Endothelial cell of umbilical vein (primary cell): ENCODE data around the gene PPP6R1. TPM values are rescaled to one million over a fixed set of nuclear protein-coding genes. Genes with fewer than 3 reads are reported as not detected.
A peak's percentile ranks its signal among the peaks of the same experiment; 100 is the strongest.

Experiments used
- BruUV-seq: library from RNA; stranded (reverse); fragments of 400-500 nt; replicated peaks from 2 replicates; lab custom pipeline; 2021; lab: Mats Ljungman, UMichigan
- CTCF ChIA-PET: fragments of 300-600, 350-600 bp; sonication (Branson Sonifier 250); formaldehyde crosslinking; loops from one replicate; lab custom pipeline; 2021; ENCODE audit warnings: antibody characterized with exemption, inconsistent platforms; lab: Charles Lee
- POLR2A ChIA-PET: fragments of 300-600, 350-600 bp; sonication (Branson Sonifier 250); formaldehyde crosslinking; loops from one replicate; lab custom pipeline; 2021; ENCODE audit warnings: antibody characterized with exemption, inconsistent platforms; lab: Charles Lee
- DNase-seq: peaks from one replicate; pipeline ENCODE4 v3.0.0-alpha.2; 2011; ENCODE audit warnings: low read depth, low spot score
- FAIRE-seq: peaks from 2 replicates; lab custom pipeline; 2011; peaks lifted over from hg19 to GRCh38; lab: Jason Lieb, UNC
- H2AFZ ChIP-seq: 2 replicates; pipeline ENCODE4 v1.6.0; 2012; ENCODE audit warnings: low read depth, low read length, control low read depth, inconsistent platforms
- H3K27ac ChIP-seq: 2 replicates; pipeline ENCODE4 v1.5.1; 2011; ENCODE audit warnings: low read depth, mild to moderate bottlenecking, control low read depth, low read length, moderate library complexity; ENCODE audit not compliant: insufficient read depth
- H3K27me3 ChIP-seq, 2 experiments: 2 replicates each; pipeline versions ENCODE4 v1.6.0 to v1.6.1; 2011; ENCODE audit warnings: low read length in 2 of 2, mixed read lengths in 1 of 2; ENCODE audit not compliant: control insufficient read depth in 2 of 2, insufficient read depth in 2 of 2
- H3K36me3 ChIP-seq, 2 experiments: 2 replicates in 1 of 2; 3 replicates in 1 of 2; pipeline ENCODE4 v1.5.1; 2011; ENCODE audit warnings: low read length in 2 of 2, mild to moderate bottlenecking in 1 of 2, moderate library complexity in 1 of 2; ENCODE audit not compliant: control insufficient read depth in 2 of 2, insufficient read depth in 2 of 2; ENCODE audit errors: extremely low read depth in 1 of 2
- H3K4me1 ChIP-seq: 3 replicates; pipeline ENCODE4 v1.5.1; 2011; ENCODE audit warnings: mild to moderate bottlenecking, low read length; ENCODE audit not compliant: control insufficient read depth, insufficient read depth; ENCODE audit errors: extremely low read depth
- H3K4me2 ChIP-seq: 2 replicates; pipeline ENCODE4 v1.6.1; 2011; ENCODE audit warnings: low read length, control low read depth, mixed read lengths; ENCODE audit not compliant: insufficient read depth
- H3K4me3 ChIP-seq, 3 experiments: fragments of 200-600 bp in 1 of 3; sonication (generic), shearing (Covaris generic) in 1 of 3; replicated peaks in 1 of 3; 2 replicates each; pipeline ENCODE4 v1.5.1; 2011 to 2016; ENCODE audit warnings: control low read depth in 3 of 3, low read length in 3 of 3, mild to moderate bottlenecking in 2 of 3, inconsistent platforms in 1 of 3, low read depth in 1 of 3, moderate library complexity in 1 of 3; ENCODE audit not compliant: insufficient read depth in 1 of 3
- H3K79me2 ChIP-seq: 2 replicates; pipeline ENCODE4 v1.6.0; 2012; ENCODE audit warnings: low read length, inconsistent platforms; ENCODE audit not compliant: control insufficient read depth, insufficient read depth
- H3K9ac ChIP-seq: replicated peaks from 2 replicates; pipeline ENCODE3; 2011; ENCODE audit warnings: low read length, control low read depth; ENCODE audit not compliant: insufficient read depth; ENCODE audit errors: extremely low read depth
- H3K9me1 ChIP-seq: replicated peaks from 3 replicates; pipeline ENCODE4 v1.6.0; 2011; ENCODE audit warnings: mild to moderate bottlenecking, low read length; ENCODE audit not compliant: control insufficient read depth, insufficient read depth; ENCODE audit errors: extremely low read depth
- H3K9me3 ChIP-seq: replicated peaks from 2 replicates; pipeline ENCODE4 v1.5.1; 2012; ENCODE audit warnings: low read length, inconsistent platforms; ENCODE audit not compliant: control insufficient read depth, insufficient read depth
- H4K20me1 ChIP-seq: replicated peaks from 2 replicates; pipeline ENCODE3; 2011; ENCODE audit warnings: mild to moderate bottlenecking, low read length; ENCODE audit not compliant: control insufficient read depth, insufficient read depth; ENCODE audit errors: extremely low read depth
- EZH2 ChIP-seq: IDR thresholded peaks from 2 replicates; pipeline ENCODE4 v1.6.1; 2012; ENCODE audit warnings: borderline replicate concordance, low read depth, mild to moderate bottlenecking, moderate library complexity, low read length, inconsistent platforms; ENCODE audit not compliant: severe bottlenecking
- FOS ChIP-seq: IDR thresholded peaks from 2 replicates; pipeline ENCODE4 v1.6.1; 2011; ENCODE audit warnings: mild to moderate bottlenecking, low read length, moderate library complexity, borderline replicate concordance; ENCODE audit not compliant: insufficient read depth
- GATA2 ChIP-seq: IDR thresholded peaks from 2 replicates; pipeline ENCODE4 v1.7.0; 2011; ENCODE audit warnings: low read depth, mild to moderate bottlenecking, moderate library complexity, mixed read lengths, low read length; ENCODE audit not compliant: insufficient read length, insufficient read depth
- JUN ChIP-seq: IDR thresholded peaks from 2 replicates; pipeline ENCODE4 v1.6.1; 2011; ENCODE audit warnings: borderline replicate concordance, low read depth; ENCODE audit not compliant: insufficient read length, insufficient read depth
- MYC ChIP-seq: IDR thresholded peaks from one replicate; pipeline ENCODE4 v1.6.1; 2011; ENCODE audit warnings: mild to moderate bottlenecking, low read depth, low read length
- POLR2A ChIP-seq: IDR thresholded peaks from 2 replicates; pipeline ENCODE4 v1.6.1; 2012; ENCODE audit warnings: low read depth, mild to moderate bottlenecking, control low read depth, low read length
- POLR2AphosphoS5 ChIP-seq: IDR thresholded peaks from 2 replicates; pipeline ENCODE4 v1.6.1; 2012; ENCODE audit warnings: low read depth, mild to moderate bottlenecking, control low read depth, low read length, moderate library complexity; ENCODE audit not compliant: insufficient read depth
- dilution Hi-C: fragments of 300-500 bp; cut with MboI; formaldehyde crosslinking; loops from one replicate; pipeline ENCODE4 v1.15.0; 2019; ENCODE audit warnings: low sequenced_read_pairs; ENCODE audit not compliant: extremely low pct_ligation_motif_present
- intact Hi-C: fragments of 100-400 bp; cut with micrococcal nuclease; formaldehyde crosslinking; loops from one replicate; pipeline ENCODE4 v1.10.0; 2022
- polyA plus RNA-seq, 4 experiments: library from polyadenylated mRNA; depleted of rRNA in 3 of 4; stranded (reverse) in 3 of 4; unstranded in 1 of 4; fragments of >200 nt; gene quantifications; 2 replicates each; pipeline versions ENCODE4 v1.2.1 to v1.2.3, GENCODE V29; 2011 to 2012; ENCODE audit warnings: missing spikeins in 1 of 4
- total RNA-seq: library from RNA; stranded (reverse); gene quantifications from 2 replicates; pipeline ENCODE4 v1.2.3, GENCODE V29; 2021
- TF ChIP-seq, protein P1 (sequence below), 2 donors: IDR thresholded peaks; 1 replicate in 1 of 2; 2 replicates in 1 of 2; pipeline ENCODE4 v1.5.1; 2011; ENCODE audit warnings: low read length in 2 of 2, mild to moderate bottlenecking in 2 of 2, moderate library complexity in 2 of 2, control low read depth in 1 of 2, inconsistent platforms in 1 of 2, low read depth in 1 of 2; ENCODE audit not compliant: insufficient read depth in 1 of 2; ENCODE audit errors: extremely low read depth in 1 of 2
- TF ChIP-seq, protein P2 (sequence below): IDR thresholded peaks from 2 replicates; pipeline ENCODE4 v1.6.1; 2011; ENCODE audit not compliant: insufficient read depth, insufficient read length

Gene PPP6R1
- total and polyA plus RNA-seq, 2 donors (not counting 3 experiments of a cell fraction or from before 2014, with no cell fraction given): 35.7 to 71.8 TPM

DNA sequence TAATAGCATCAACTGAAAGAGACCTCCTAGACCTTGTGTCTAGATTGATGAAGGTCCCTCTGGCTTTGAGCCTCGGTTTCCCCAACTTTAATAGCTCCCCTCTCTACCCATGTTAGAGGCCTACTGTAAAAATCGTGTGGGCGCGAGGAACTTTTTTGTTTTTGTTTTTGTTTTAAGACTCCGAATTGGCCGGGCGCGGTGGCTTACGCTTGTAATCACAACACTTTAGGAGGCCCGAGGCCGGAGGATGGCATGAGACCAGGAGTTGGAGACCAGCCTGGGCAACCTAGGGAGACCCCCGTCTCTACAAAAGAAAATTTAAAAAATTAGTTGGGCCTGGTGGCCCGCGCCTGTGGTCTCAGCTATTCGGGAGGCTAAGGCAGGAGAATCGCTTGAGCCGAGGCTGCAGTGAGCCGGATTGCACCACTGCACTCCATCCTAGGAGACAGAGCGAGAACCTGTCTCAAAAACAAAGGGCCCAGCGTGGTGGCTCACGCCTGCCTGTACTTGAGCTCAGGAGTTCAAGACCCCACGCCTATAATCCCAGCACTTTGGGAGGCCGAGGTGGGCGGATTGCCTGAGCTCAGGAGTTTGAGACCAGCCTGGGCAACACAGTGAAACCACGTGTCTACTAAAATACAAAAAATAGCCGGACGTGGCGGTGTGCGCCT, 858 bp upstream of the PPP6R1 start:
- Histone ChIP-seq H3K4me2 (peak overlapping the region; percentile 77), H3K9me1 (no peaks in the 10 kb centered on the region), H3K4me3 (peak overlapping the region in 2 of 3 experiments; percentile 17 to 53), H3K36me3 (no peaks in the 10 kb centered on the region), H4K20me1 (no peaks in the 10 kb centered on the region), H3K9ac (peak overlapping the region; percentile 87), H3K9me3 (no peaks in the 10 kb centered on the region), H3K4me1 (peaks cover 33% of the 10 kb centered on the region), H3K79me2 (peaks cover 38% of the 10 kb centered on the region), H3K27ac (peak overlapping the region; percentile 86), H3K27me3 (no peaks in the 10 kb centered on the region), H2AFZ (peak overlapping the region; percentile 70)
- POLR2A ChIA-PET: interaction anchor here (0.6 to 2.3 kb wide), 7 partner anchors 20 to 155 kb away, joined by 3 to 15 read pairs (median 7); partner anchors contain the start of genes HSPBP1, KMT5C and UBE2S
- DNase-seq (no peak), FAIRE-seq (no peak)
- intact Hi-C loops: loop anchor here (1.0 to 10.0 kb wide), 9 partner anchors 21 to 345 kb away; partner anchors contain the start of genes DNAAF3, HSPBP1, KMT5C and ZNF524
- TSS peak; percentile 98 for BruUV-seq
- TF ChIP-seq, protein P1, sequence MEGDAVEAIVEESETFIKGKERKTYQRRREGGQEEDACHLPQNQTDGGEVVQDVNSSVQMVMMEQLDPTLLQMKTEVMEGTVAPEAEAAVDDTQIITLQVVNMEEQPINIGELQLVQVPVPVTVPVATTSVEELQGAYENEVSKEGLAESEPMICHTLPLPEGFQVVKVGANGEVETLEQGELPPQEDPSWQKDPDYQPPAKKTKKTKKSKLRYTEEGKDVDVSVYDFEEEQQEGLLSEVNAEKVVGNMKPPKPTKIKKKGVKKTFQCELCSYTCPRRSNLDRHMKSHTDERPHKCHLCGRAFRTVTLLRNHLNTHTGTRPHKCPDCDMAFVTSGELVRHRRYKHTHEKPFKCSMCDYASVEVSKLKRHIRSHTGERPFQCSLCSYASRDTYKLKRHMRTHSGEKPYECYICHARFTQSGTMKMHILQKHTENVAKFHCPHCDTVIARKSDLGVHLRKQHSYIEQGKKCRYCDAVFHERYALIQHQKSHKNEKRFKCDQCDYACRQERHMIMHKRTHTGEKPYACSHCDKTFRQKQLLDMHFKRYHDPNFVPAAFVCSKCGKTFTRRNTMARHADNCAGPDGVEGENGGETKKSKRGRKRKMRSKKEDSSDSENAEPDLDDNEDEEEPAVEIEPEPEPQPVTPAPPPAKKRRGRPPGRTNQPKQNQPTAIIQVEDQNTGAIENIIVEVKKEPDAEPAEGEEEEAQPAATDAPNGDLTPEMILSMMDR (IDR thresholded peaks at IDR 0.05; ENCODE audit: extremely low read depth in 1 of 2, insufficient read depth in 1 of 2, low read depth in 1 of 2, low read length in 2 of 2): no peak
- TF ChIP-seq, protein P2, sequence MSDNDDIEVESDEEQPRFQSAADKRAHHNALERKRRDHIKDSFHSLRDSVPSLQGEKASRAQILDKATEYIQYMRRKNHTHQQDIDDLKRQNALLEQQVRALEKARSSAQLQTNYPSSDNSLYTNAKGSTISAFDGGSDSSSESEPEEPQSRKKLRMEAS: no peak
- no peak for TF ChIP-seq GATA2
- TF ChIP-seq EZH2: no peak
- TF ChIP-seq JUN: no peak
- no peak for TF ChIP-seq FOS
- TF ChIP-seq MYC: no peak
- TF ChIP-seq POLR2A: no peak
- no peak for TF ChIP-seq POLR2AphosphoS5
- dilution Hi-C loops: no loop called here
- CTCF ChIA-PET: interaction anchor here (0.6 to 1.4 kb wide), 10 partner anchors 20 to 244 kb away, joined by 3 to 13 read pairs (median 5); partner anchors contain the start of genes HSPBP1 and TMEM238
